GM11168 (cell line): Measurements from ENCODE around the gene MTOR.
"Not testable (repeated sequence)": the region's sequence is repeated elsewhere in the genome, so short reads cannot be mapped to it uniquely, and the experiment has no call there.

Source experiments
- in situ Hi-C: fragments of 300-500 bp; cut with MboI; formaldehyde crosslinking; loops from one replicate; pipeline ENCODE4 v1.12.0; 2022; ENCODE audit warnings: low sequenced_read_pairs; ENCODE audit not compliant: unreplicated experiment

Gene MTOR

GRCh38 chr1:11187931-11188330, 74.4 kb downstream of the MTOR start:
- in situ Hi-C loops = no loop called here

DNA sequence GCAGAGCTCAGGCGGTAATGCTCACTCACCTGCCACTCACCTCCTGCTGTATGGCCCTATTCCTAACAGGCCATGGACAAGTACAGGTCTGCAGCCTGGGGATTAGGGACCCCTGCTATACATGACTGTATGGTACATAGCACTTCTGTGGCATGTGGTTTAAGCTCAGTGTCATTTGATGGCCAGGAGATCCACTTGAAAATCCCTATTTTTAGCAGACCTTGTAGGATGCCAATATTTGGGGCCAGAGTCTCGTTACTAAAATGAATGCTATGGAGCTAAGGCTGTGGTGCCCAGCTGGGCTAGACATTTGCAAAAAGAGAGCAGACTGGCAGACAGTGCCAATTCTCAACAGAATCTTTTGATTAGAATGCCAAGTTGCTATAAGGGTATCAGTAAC, 74.9 kb downstream of the MTOR start:
- in situ Hi-C loops = no loop called here

DNA sequence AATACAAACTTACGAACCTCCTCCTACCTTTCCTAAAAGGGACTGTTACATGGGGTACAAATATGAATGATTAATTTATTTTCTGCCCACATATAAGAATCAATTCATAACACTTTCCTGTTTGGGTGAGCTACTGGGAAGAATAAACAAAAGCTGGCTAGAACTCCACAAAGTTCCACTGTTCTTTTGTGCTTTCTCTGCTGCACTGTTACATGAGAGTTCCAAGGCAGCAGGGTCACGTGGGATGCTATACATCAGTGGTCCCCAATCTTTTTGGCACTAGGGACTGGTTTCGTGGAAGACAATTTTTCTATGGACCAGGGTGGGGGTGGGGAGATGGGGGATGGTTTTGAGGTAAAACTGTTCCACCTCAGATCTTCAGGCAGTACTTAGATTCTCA, 75.4 kb downstream of the MTOR start:
- in situ Hi-C loops = no loop called here

GRCh38 chr1:11184973-11185372, 77.4 kb downstream of the MTOR start:
- in situ Hi-C loops = no loop called here

DNA sequence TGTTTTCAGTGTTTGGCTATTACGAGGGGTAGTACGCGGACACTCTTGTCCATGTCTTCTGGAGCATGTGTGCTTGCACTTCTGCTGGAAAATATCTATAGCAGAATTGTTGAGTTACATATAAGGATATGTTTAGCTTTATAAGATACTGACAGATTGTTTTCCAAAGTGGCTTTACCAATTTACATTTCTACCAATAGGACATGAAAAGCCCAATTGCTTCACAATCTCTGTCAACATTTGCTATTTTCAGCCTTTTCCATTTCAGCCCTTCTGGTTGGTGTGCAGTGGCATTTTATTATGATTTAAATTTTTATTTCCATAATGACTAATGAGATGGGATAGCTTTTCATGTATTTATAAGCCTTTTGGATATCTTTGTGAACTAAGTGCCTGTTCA, 79.5 kb downstream of the MTOR start:
- in situ Hi-C loops = no loop called here

- in situ Hi-C loops = no loop called here
Measured at GRCh38 chr1:11180342-11180744, 82.0 kb downstream of the MTOR start.

- in situ Hi-C loops = not testable (repeated sequence)
Measured at GRCh38 chr1:11179749-11180148, 82.6 kb downstream of the MTOR start.

DNA sequence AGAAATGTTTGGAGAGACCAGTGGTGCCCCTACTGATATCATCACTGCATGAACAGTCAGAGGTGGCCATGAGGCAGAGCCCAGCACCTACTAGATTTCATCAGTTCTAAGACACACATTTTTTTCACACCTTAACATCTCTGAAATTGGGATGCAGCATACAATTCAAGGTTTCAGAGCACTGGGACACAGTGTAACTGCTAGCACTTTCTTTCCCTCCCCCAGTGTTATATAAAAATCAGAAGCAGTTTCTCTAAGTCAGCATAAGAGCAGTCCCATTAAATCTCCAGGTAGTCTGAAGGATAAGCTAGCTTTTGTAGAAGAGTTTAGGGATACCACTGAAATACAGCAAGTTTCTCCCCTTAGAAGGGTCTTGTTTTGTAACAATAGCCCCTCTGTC, 83.2 kb downstream of the MTOR start:
- in situ Hi-C loops = no loop called here

- in situ Hi-C loops = no loop called here
Measured at GRCh38 chr1:11178021-11179015, 84.0 kb downstream of the MTOR start.

- in situ Hi-C loops = no loop called here
Measured at GRCh38 chr1:11176081-11176706, 86.2 kb downstream of the MTOR start.

DNA sequence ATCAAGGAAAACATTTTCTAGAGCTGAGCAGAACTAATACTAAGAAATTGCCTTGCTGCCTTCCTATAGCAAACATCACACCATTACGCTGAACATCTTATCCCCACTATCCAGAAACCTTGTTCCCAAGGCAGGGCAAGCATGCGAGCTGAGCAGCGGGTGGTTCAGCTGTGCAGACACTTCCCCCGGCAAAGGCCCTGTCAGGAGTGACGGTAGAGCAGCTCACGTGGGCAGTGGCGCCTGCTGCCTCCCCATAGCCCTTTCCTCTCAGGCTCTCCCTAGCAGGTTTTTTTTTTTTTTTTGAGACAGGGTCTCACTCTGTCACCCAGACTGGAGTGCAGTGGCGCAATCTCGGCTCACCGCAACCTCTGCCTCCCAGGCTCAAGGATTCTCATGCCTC, 86.9 kb downstream of the MTOR start:
- in situ Hi-C loops = no loop called here

GRCh38 chr1:11174261-11174942, 87.9 kb downstream of the MTOR start:
- in situ Hi-C loops = no loop called here

DNA sequence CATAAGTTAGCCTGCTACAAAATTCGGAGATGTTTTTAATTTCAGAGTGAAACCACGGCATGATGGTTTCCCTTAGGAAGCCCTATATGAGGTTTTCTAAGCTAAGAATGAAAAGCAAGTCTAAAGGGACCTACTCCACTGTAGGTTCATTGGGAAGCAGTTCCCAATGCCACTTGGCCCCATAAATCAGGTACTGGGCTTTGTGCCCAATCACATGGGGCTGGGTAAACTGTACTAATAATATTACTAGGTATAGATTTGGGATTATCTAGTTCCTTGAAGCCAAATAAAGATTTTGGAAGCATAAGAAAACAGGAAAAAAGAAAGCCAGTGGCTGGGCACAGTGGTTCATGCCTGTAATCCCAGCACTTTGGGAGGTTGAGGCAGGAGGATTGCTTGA, 92.2 kb downstream of the MTOR start:
- in situ Hi-C loops = no loop called here

DNA sequence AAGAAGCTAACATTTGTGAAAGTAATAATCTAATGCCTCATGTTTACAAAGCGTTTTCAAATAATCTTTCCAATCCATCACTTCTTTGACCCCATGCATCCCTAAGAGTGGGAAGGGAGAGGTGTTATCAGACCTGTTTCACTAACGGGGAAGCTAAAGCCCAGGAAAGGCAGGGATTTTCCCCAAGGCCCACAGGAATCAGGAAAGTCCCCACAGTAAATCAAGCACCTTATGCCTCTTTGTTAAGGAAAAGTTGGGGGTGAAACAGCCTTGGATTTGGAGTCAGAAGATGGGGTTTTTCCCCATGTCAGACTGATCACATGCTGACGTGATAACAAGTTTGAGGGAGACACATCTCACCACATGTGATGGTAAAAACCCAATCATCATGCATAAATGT, 93.1 kb downstream of the MTOR start:
- in situ Hi-C loops = no loop called here

- in situ Hi-C loops = no loop called here
Measured at GRCh38 chr1:11168731-11169130, 93.6 kb downstream of the MTOR start.

DNA sequence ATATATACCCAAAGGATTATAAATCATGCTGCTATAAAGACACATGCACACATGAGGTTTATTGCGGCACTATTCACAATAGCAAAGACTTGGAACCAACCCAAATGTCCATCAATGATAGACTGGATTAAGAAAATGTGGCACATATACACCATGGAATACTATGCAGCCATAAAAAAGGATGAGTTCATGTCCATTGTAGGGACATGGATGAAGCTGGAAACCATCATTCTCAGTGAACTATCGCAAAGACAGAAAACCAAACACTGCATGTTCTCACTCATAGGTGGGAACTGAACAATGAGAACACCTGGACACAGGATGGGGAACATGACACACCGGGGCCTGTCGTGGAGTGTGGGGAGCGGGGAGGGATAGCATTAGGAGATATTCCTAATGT, 95.6 kb downstream of the MTOR start:
- in situ Hi-C loops = not testable (repeated sequence)

DNA sequence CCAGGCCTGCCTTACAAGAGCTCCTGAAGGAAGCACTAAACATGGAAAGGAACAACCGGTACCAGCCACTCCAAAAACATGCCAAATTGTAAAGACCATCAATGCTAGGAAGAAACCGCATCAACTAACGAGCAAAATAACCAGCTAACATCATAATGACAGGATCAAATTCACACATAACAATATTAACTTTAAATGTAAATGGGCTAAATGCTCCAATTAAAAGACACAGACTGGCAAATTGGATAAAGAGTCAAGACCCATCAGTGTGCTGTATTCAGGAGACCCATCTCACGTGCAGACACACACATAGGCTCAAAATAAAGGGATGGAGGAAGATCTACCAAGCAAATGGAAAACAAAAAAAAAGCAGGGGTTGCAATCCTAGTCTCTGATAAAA, 99.6 kb downstream of the MTOR start:
- in situ Hi-C loops = loop anchor here (5.0 kb wide), 1 partner anchor 35 kb away; no protein-coding TSS in a partner anchor

DNA sequence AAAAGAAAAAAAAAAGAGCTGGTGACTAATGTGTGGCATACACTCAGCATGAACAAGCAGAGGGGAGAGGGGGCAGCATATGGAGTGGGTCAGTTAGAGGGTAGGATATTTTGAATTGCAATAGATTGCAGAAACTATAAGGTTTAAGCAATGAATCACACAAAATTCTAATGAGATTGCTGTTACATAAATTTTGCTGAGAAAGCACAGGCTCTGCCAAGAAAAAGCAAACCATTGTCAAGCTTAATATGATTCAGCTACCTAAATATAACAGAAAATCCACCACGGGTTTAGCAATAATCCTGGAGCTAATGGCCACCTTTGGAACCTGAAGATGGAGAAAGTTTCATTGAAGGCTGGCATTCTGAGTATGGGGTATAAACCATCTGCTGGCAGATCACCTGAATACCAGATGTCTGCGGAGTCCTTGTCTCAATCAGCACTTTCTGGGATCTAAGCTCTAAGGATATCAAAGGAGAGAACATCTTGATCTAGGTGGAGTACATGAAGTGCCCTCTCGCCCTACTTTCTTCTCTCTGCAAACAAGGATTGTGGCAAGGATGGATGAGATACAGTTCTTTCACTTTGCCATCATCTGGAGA, 103.5 kb downstream of the MTOR start:
- in situ Hi-C loops = no loop called here

DNA sequence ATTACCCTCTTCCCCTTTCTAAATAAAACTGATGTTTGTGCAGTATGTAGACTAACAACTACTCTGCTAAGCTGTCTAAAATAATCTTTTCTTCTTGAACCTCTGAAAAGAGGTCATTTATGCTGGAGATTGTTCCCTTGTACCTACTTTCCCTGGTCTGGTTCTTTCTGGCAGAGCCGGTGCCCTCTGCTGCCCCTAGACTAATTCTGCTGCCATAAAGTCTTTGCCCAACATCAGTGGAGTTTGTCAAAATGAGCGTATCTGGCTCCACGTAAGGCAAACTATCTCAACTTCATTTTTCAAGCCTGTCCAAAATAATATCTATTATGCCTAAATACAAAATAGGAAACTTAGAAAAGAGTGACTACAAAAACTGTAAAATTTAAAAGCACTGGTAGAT, 104.1 kb downstream of the MTOR start:
- in situ Hi-C loops = no loop called here

DNA sequence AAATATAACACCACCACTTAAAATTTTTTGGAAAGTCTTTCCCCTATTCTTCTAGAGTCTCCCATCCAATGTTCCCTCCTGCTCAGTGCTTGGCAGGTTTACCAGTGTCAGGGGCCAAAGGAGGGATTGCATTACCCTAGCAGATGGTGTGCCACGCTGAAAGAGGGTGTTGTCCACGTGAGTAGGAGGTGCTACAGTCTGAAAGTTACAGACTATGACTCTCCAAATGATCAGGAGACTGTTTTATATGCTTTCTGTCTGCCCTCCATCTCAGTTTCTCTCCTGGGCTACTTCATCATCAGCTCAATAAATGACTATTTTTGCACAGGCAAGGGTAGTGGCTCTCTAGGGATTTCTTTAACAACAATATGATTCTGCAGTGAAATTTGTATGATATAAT, 104.5 kb downstream of the MTOR start:
- in situ Hi-C loops = no loop called here

- in situ Hi-C loops = no loop called here
Measured at GRCh38 chr1:11157394-11157793, 105.0 kb downstream of the MTOR start.
